IMR-90 (cell line): ENCODE results near the gene AMIGO3. TPM values are rescaled to one million over a fixed set of nuclear protein-coding genes. Genes with fewer than 3 reads are reported as not detected.

ENCODE experiments used
- ATAC-seq: fragments of 200-7000 bp; cut with Tn5 transposase; 2 replicates; pipeline ENCODE4 v1.9.1; 2020; ENCODE audit warnings: low read depth, mild to moderate bottlenecking, moderate library complexity
- BruUV-seq: library from RNA; stranded (reverse); fragments of 400-500 nt; replicated peaks from 2 replicates; lab custom pipeline; 2021; lab: Mats Ljungman, UMichigan
- CTCF ChIA-PET: fragments of 300-600 bp; formaldehyde crosslinking; extraction: SDS; loops from one replicate; lab custom pipeline; 2021; ENCODE audit warnings: antibody characterized with exemption; lab: Yijun Ruan, JAX
- POLR2A ChIA-PET: fragments of 300-600 bp; sonication (Branson Sonifier 250); formaldehyde crosslinking; loops from one replicate; lab custom pipeline; 2022; ENCODE audit warnings: antibody characterized with exemption; ENCODE audit not compliant: unreplicated experiment; lab: Charles Lee
- DNase-seq: peaks from one replicate; pipeline ENCODE4 v3.0.0; 2013
- H2AFZ ChIP-seq: replicated peaks from 2 replicates; pipeline ENCODE3; 2013; ENCODE audit warnings: low read length, mild to moderate bottlenecking; ENCODE audit not compliant: poor library complexity
- H2AK5ac ChIP-seq: 2 replicates; pipeline ENCODE4 v1.6.1; 2013; ENCODE audit warnings: low read depth, low read length, inconsistent platforms
- H2AK9ac ChIP-seq: replicated peaks from 2 replicates; pipeline ENCODE3; 2013; ENCODE audit warnings: mild to moderate bottlenecking, low read depth, low read length, moderate library complexity; ENCODE audit not compliant: poor library complexity
- H2BK120ac ChIP-seq: 2 replicates; pipeline ENCODE4 v1.6.1; 2013; ENCODE audit warnings: low read depth, low read length, inconsistent platforms
- H2BK15ac ChIP-seq: 3 replicates; pipeline ENCODE4 v1.6.1; 2013; ENCODE audit warnings: low read depth, low read length, inconsistent platforms
- H2BK20ac ChIP-seq: 2 replicates; pipeline ENCODE4 v1.6.1; 2013; ENCODE audit warnings: low read depth, mild to moderate bottlenecking, inconsistent platforms, low read length, moderate library complexity
- H2BK5ac ChIP-seq: 2 replicates; pipeline ENCODE4 v1.6.1; 2013; ENCODE audit warnings: mild to moderate bottlenecking, low read depth, low read length, inconsistent platforms; ENCODE audit not compliant: poor library complexity, severe bottlenecking
- H3K14ac ChIP-seq: replicated peaks from 2 replicates; pipeline ENCODE4 v1.6.1; 2013; ENCODE audit warnings: low read depth, low read length, inconsistent platforms
- H3K18ac ChIP-seq: 2 replicates; pipeline ENCODE4 v1.6.1; 2013; ENCODE audit warnings: low read depth, low read length, control low read depth
- H3K23ac ChIP-seq: 2 replicates; pipeline ENCODE4 v1.6.1; 2013; ENCODE audit warnings: low read depth, low read length, inconsistent platforms
- H3K27ac ChIP-seq: 2 replicates; pipeline ENCODE4 v1.5.1; 2013; ENCODE audit warnings: mild to moderate bottlenecking, control low read depth, low read length; ENCODE audit not compliant: insufficient read depth
- H3K27me3 ChIP-seq: 2 replicates; pipeline ENCODE4 v1.6.1; 2013; ENCODE audit warnings: low read length; ENCODE audit not compliant: control insufficient read depth, insufficient read depth
- H3K36me3 ChIP-seq: 2 replicates; pipeline ENCODE4 v1.6.1; 2013; ENCODE audit warnings: low read length, mixed read lengths; ENCODE audit not compliant: control insufficient read depth, insufficient read depth
- H3K4ac ChIP-seq: 2 replicates; pipeline ENCODE4 v1.6.1; 2013; ENCODE audit warnings: low read depth, low read length, inconsistent platforms
- H3K4me1 ChIP-seq: 2 replicates; pipeline ENCODE4 v1.6.1; 2013; ENCODE audit warnings: low read length, mixed read lengths; ENCODE audit not compliant: control insufficient read depth, insufficient read depth
- H3K4me2 ChIP-seq: 2 replicates; pipeline ENCODE4 v1.6.1; 2013; ENCODE audit warnings: low read depth, mild to moderate bottlenecking, control low read depth, low read length, moderate library complexity
- H3K4me3 ChIP-seq: 2 replicates; pipeline ENCODE4 v1.5.1; 2013; ENCODE audit warnings: low read depth, mild to moderate bottlenecking, control low read depth, low read length, moderate library complexity; ENCODE audit not compliant: insufficient read depth
- H3K56ac ChIP-seq: 2 replicates; pipeline ENCODE4 v1.6.1; 2013; ENCODE audit warnings: low read length, inconsistent platforms; ENCODE audit not compliant: insufficient read depth; ENCODE audit errors: extremely low read depth
- H3K79me1 ChIP-seq, 2 experiments: 2 replicates each; pipeline ENCODE4 v1.6.1; 2013; ENCODE audit warnings: low read length in 2 of 2, inconsistent platforms in 1 of 2, low read depth in 1 of 2
- H3K9ac ChIP-seq: 2 replicates; pipeline ENCODE4 v1.6.1; 2013; ENCODE audit warnings: low read depth, low read length, control low read depth
- H3K9me1 ChIP-seq: 2 replicates; pipeline ENCODE4 v1.6.1; 2013; ENCODE audit warnings: low read length, inconsistent platforms; ENCODE audit not compliant: insufficient read depth
- H3K9me3 ChIP-seq: 2 replicates; pipeline ENCODE4 v1.6.1; 2013; ENCODE audit warnings: low read length; ENCODE audit not compliant: control insufficient read depth, insufficient read depth
- H4K20me1 ChIP-seq: 2 replicates; pipeline ENCODE4 v1.6.1; 2013; ENCODE audit warnings: low read length, inconsistent platforms; ENCODE audit not compliant: insufficient read depth
- H4K5ac ChIP-seq: 2 replicates; pipeline ENCODE4 v1.6.1; 2013; ENCODE audit warnings: mild to moderate bottlenecking, low read depth, low read length, control low read depth
- H4K8ac ChIP-seq, 2 experiments: 2 replicates each; pipeline ENCODE4 v1.6.1; 2013; ENCODE audit warnings: low read depth in 2 of 2, low read length in 2 of 2, control low read depth in 1 of 2, inconsistent platforms in 1 of 2
- H4K91ac ChIP-seq: 2 replicates; pipeline ENCODE4 v1.6.1; 2013; ENCODE audit warnings: low read depth, low read length, inconsistent platforms; ENCODE audit not compliant: insufficient read depth
- BHLHE40 ChIP-seq: fragments of 150-350 bp; IDR thresholded peaks from 2 replicates; pipeline ENCODE4 v1.6.1; 2016; ENCODE audit warnings: mild to moderate bottlenecking, low read depth, low read length
- MAFK ChIP-seq: IDR thresholded peaks from 2 replicates; pipeline ENCODE4 v1.6.1; 2012; ENCODE audit warnings: low read depth, low read length, improper control_type of control experiment
- MAZ ChIP-seq: IDR thresholded peaks from 2 replicates; pipeline ENCODE4 v1.6.1; 2012; ENCODE audit warnings: low read depth, mild to moderate bottlenecking, low read length, improper control_type of control experiment, moderate library complexity, borderline replicate concordance
- RAD21 ChIP-seq: IDR thresholded peaks from 2 replicates; pipeline ENCODE4 v1.6.1; 2012; ENCODE audit warnings: low read length, improper control_type of control experiment
- RCOR1 ChIP-seq: IDR thresholded peaks from 2 replicates; pipeline ENCODE4 v1.6.1; 2012; ENCODE audit warnings: mild to moderate bottlenecking, low read length, improper control_type of control experiment; ENCODE audit not compliant: insufficient replicate concordance
- SMC3 ChIP-seq: fragments of 150-350 bp; IDR thresholded peaks from 2 replicates; pipeline ENCODE4 v1.6.1; 2016; ENCODE audit warnings: low read depth, mild to moderate bottlenecking, antibody characterized with exemption, low read length, moderate library complexity
- USF2 ChIP-seq: fragments of 150-350 bp; IDR thresholded peaks from 2 replicates; pipeline ENCODE4 v1.6.1; 2017; ENCODE audit warnings: mild to moderate bottlenecking, antibody characterized with exemption, low read length, low read depth
- WGBS, 2 experiments: methylation state at CpG; one replicate each; pipeline versions ENCODE4 v1.1.5 to v1.1.7; 2013; ENCODE audit warnings: missing lambda C conversion rate in 2 of 2; ENCODE audit not compliant: insufficient read length in 1 of 2; ENCODE audit errors: extremely low coverage in 2 of 2; 5-methylcytosine and 5-hydroxymethylcytosine counted together
- dilution Hi-C: fragments of 300-500 bp; cut with HindIII; formaldehyde crosslinking; loops from one replicate; pipeline ENCODE4 v1.14.3; 2018; ENCODE audit warnings: low sequenced_read_pairs; ENCODE audit not compliant: unreplicated experiment
- in situ Hi-C: fragments of 300-500 bp; cut with MboI; formaldehyde crosslinking; loops from 3 replicates; pipeline ENCODE4 v1.14.3; 2019; ENCODE audit warnings: low sequenced_read_pairs, inconsistent platforms, mixed read lengths
- intact Hi-C: fragments of 100-400 bp; cut with micrococcal nuclease; formaldehyde crosslinking; loops from 2 replicates; pipeline ENCODE4 v1.10.0; 2022
- polyA plus RNA-seq, 3 experiments: library from polyadenylated mRNA; depleted of rRNA; stranded (reverse); fragments of >200 nt; gene quantifications; 2 replicates each; pipeline ENCODE4 v1.2.3, GENCODE V29; 2012; ENCODE audit warnings: low replicate concordance in 1 of 3
- total RNA-seq: library from RNA; depleted of rRNA; stranded (reverse); fragments of >200 nt; gene quantifications from 2 replicates; pipeline ENCODE4 v1.2.3, GENCODE V29; 2012

AMIGO3 gene
- total and polyA plus RNA-seq, 2 of the 4 experiments (the other 2 are of a cell fraction), result 1.5 TPM; not detected in 1

DNA sequence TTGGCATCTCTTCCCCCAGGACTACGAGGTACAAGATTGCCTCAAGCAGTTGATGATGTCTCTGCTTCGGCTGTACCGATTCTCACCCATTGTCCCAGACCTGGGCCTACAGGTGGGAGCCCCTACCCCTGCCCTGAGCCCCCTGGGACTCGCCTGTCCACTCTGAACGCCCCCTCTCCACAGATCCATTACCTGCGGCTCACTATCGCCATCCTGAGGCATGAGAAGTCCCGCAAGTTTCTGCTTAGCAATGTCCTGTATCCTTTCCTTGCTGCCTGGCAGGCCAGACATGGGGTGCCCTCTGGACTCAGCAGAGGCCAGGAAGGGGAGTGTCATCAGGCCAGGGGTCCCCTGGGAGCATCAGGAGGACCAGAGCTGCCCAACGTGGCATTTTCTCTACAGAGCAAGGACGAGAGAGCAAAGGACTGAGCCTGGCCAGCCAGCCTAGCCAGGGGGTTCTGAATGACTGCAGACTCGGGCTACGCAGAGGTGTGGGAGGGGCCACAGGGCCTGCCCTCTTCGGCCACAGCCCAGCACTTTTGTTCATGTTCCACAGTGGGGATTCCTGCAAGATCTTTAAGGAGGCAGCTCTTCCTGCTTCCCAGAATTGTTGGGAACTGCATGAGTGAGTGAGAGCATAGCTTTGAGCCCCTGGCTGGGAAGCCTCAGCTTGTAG, 18.9 kb downstream of the AMIGO3 start (continued):
- TF ChIP-seq USF2, result no peak
- no peak for TF ChIP-seq RAD21
- TF ChIP-seq SMC3, result no peak
- no peak for TF ChIP-seq MAFK
- no peak for TF ChIP-seq BHLHE40

GRCh38 chr3:49700014-49700413, 19.5 kb downstream of the AMIGO3 start:
- in situ Hi-C loops (loop anchor here (5.0 kb wide), 2 partner anchors 142 to 207 kb away; no protein-coding TSS in a partner anchor), intact Hi-C loops (loop anchor here (10.0 kb wide), 1 partner anchor 395 kb away; no protein-coding TSS in a partner anchor), dilution Hi-C loops (no loop called here)
- no peak overlapping the region for H3K9ac ChIP-seq
- CTCF ChIA-PET, result no interaction called here
- no TSS peak for BruUV-seq
- TF ChIP-seq USF2 (no peak), MAZ (no peak), RCOR1 (no peak), SMC3 (no peak)
- no peak overlapping the region for H3K56ac ChIP-seq
- peaks cover 1% of the 10 kb centered on the region in 2 experiments; a peak in 2 of 4 replicates for H3K79me1 ChIP-seq
- no peak overlapping the region for H3K23ac ChIP-seq
- H2BK20ac ChIP-seq, result no peak overlapping the region
- H2AK9ac ChIP-seq, result no peak overlapping the region
- H4K5ac ChIP-seq, result no peak overlapping the region
- H3K4me1 ChIP-seq, result no peaks in the 10 kb centered on the region
- H2BK15ac ChIP-seq, result no peak overlapping the region
- no peak overlapping the region for H2BK5ac ChIP-seq
- no peaks in the 10 kb centered on the region for H3K9me1 ChIP-seq
- no peak overlapping the region for H3K4me3 ChIP-seq
- H2BK120ac ChIP-seq, result no peak overlapping the region
- H3K27ac ChIP-seq, result no peak overlapping the region
- no peak overlapping the region for H3K18ac ChIP-seq
- peaks cover 7% of the 10 kb centered on the region; the same call in 1 of the 2 replicates for H4K20me1 ChIP-seq
- 70% methylated on average over 3 of the region's 8 CpGs; no CpG with 5 or more reads in 1 of the 2 experiments for WGBS, 2 experiments
- H2AFZ ChIP-seq, result no peak overlapping the region
- no peak overlapping the region for H3K14ac ChIP-seq
- H4K91ac ChIP-seq, result no peak overlapping the region
- H3K9me3 ChIP-seq, result no peaks in the 10 kb centered on the region
- H3K4ac ChIP-seq, result no peak overlapping the region
- no peaks in the 10 kb centered on the region for H3K27me3 ChIP-seq
- no peak overlapping the region for H4K8ac ChIP-seq
- H2AK5ac ChIP-seq, result no peak overlapping the region
- H3K4me2 ChIP-seq, result no peak overlapping the region
- peaks cover 44% of the 10 kb centered on the region for H3K36me3 ChIP-seq
- no peak for DNase-seq
- ATAC-seq, result no peak
- POLR2A ChIA-PET, result no interaction called here
